GM21360 (cell line): ENCODE results near the gene ZNF277.
"Not testable (repeated sequence)": the region's sequence is repeated elsewhere in the genome, so short reads cannot be mapped to it uniquely, and the experiment has no call there.

ENCODE experiments used
- ATAC-seq: cut with Tn5 transposase; IDR thresholded peaks from one replicate; pipeline ENCODE4 v1.9.1; 2021; ENCODE audit warnings: mild to moderate bottlenecking, moderate library complexity; ENCODE audit not compliant: unreplicated experiment

Gene ZNF277

GRCh38 chr7:112249967-112250366 lies 43.5 kb downstream of the ZNF277 start:
- ATAC-seq = not testable (repeated sequence)

DNA sequence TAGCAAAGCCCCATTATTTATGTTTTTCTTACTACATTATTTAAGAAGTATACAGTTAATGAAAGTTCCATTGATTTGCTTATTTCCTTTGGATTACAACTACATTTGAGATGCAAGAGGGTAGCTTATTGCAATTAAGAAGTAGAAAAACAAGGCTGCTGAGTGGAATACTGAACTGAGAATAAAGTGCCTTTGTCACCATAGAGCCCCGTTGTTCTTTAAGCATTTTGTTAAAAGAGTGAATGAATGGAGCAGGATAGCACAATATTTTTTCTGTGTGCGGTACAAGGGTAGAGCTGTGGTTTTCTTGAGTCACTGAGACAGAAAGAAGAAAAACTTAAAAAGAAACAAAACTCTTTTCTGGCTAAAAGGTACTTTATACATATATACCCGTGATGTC lies 45.6 kb downstream of the ZNF277 start:
- ATAC-seq = no peak

- ATAC-seq = no peak
Observed at GRCh38 chr7:112252691-112253090, 46.2 kb downstream of the ZNF277 start.

GRCh38 chr7:112254156-112254555 lies 47.7 kb downstream of the ZNF277 start:
- ATAC-seq = no peak

GRCh38 chr7:112254709-112255387 lies 48.4 kb downstream of the ZNF277 start:
- no peak for ATAC-seq

DNA sequence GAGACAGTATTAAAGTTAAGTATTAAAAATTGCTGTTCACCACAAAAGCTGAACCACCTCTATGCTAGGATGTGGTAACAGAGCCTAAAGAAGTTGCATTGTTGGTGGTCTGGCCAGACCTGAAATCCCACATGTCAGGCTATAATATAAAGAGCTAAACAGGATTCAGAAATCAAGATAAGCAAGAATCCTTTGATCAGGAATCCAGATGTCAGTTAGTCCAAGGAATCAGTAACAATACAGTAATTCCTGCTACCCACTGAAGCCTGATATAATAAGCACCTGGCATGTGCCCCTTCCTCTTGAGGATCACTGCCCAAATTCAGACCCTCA lies 48.9 kb downstream of the ZNF277 start:
- no peak for ATAC-seq

GRCh38 chr7:112257073-112257472 lies 50.6 kb downstream of the ZNF277 start:
- no peak for ATAC-seq

DNA sequence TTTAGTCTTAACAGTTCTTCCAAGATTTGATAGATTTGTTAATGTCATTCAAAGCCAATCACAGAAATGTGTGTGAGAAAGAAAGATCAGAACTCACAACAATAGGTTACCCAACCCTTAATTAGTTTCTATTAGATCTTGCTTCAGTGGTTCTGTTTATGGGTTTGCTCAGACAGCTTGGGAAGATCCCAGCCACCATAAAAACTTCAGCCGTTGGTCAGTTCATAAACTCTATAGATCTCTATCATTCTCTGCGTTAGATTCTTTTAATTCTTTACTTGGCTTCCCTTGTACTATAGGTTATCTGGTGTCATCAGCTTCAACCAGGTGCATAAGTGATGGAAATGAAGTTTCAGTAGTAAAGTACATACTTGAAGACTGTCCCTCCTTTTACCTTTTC lies 54.4 kb downstream of the ZNF277 start:
- ATAC-seq = no peak

DNA sequence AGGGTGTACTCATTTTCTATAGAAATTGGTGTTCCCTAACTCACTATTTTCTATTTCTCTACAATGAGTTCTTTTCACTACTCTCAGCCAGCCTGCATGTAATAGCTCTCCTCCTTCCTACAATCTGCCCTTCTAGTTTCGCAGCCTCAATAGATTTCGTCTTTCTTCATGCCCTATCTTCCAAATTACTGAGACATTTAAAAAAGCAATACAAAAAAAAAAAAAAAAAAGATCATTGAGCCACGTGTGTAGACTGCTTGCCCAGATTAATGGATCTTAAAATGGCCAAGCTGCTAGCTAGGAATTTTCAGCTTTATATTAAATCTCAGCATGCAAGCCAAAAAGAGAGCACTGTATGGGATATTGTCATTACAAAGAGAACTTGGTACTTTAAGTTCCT lies 55.5 kb downstream of the ZNF277 start:
- ATAC-seq = no peak

- no peak for ATAC-seq
Observed at GRCh38 chr7:112262855-112263487, 56.5 kb downstream of the ZNF277 start.

- no peak for ATAC-seq
Observed at GRCh38 chr7:112263519-112263918, 57.0 kb downstream of the ZNF277 start.

GRCh38 chr7:112266141-112266540 lies 59.6 kb downstream of the ZNF277 start:
- no peak for ATAC-seq

GRCh38 chr7:112266595-112267270 lies 60.2 kb downstream of the ZNF277 start:
- no peak for ATAC-seq

GRCh38 chr7:112267944-112268691 lies 61.6 kb downstream of the ZNF277 start:
- no peak for ATAC-seq

DNA sequence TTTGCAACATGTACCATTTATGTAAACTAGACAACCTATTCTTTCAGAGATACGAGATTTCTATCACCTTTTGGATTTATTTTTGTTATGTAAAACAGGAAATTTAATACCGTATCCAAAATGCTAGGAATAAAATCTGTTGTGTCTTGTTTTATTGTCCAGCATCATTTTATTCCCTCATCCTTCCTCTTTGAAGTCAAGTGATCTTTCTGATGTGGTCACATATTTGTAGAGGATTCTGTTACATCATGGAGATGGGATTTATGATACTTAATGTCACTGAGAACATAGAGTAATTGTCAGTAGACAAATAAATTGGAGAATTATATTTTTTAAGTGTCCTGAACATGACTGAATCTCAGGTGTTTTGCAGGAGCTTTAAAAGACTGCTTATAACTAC lies 64.7 kb downstream of the ZNF277 start:
- no peak for ATAC-seq

DNA sequence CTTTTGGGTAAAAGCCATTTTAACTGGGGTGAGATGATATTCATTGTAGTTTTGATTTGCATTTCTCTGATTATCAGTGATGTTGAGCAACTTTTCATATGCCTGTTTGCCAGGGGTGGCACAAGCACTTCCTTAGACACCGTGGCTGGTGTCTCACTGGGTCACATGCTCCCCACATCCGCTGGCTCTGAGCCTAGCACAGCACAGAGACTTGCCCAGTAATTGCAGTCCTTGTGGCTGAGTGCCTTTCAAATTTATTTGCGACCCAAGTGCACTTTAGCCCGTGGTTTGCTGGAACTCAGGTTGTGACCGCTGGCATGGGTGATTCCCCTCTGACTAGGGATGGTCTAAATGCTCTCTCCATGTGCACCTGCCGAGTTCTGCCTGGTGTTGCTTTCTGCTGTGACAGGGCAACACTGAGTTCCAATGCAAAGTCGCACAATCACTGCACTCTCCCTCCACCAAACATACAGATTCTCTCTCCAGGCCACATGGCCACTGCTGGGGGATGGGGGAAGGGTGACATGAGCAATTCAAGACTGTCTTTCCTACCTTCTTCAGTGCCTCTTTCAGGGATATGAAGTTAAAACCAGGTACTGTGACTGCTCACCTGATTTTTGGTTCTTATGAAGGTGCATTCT lies 66.5 kb downstream of the ZNF277 start:
- ATAC-seq = no peak

- no peak for ATAC-seq
Observed at GRCh38 chr7:112279042-112279441, 72.5 kb downstream of the ZNF277 start.

DNA sequence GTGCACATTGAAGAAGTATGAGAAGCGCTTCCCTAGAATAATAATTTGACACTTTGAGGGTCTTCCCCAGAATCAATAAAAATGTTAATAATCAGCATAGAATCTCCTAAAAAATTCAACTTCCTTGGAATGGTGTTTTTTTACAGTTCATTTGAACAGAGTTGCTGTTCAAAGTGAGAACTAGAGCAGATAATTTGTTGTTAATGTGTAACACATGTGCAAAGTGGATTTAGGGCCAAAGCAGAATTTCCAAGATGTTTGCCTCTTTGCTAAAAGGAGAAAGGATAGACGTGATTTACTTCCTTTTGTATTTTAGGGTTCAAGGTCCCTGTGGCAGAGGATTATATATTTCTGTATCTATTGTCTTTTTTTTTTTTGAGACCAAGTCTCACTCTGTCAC lies 73.8 kb downstream of the ZNF277 start:
- ATAC-seq = no peak

DNA sequence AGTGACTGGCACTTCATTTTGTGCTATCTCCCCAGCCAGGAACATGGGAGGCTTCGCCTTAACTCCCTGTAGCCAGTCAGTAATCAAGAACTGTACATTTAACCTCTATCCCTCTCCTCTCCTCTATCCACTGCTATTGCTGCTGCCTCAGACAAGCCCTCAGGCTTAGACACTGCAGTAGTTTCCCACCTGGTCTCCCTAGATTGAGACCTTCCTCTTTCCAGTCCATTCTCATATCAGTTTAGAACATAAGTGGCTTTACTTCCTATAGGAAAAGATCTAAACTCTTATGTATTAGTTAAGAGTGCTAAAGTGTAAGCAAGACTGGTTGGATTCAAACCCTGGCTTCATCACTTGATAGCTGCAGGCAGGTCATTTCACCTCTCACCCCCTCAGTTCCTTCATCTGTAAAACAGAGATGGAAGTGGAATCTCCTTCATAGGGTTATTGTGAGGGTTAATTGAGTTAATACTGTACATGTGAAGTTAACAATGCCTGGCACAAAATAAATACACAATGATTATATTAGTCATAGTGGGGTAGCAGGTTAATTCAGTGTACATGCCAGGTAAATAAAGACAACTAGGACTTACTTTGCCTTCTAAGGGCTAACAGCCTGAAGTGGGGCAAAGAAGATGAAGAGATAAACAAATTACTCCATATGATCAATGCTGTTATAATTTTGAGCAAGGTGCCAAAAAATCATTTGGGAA lies 76.1 kb downstream of the ZNF277 start:
- ATAC-seq = no peak

DNA sequence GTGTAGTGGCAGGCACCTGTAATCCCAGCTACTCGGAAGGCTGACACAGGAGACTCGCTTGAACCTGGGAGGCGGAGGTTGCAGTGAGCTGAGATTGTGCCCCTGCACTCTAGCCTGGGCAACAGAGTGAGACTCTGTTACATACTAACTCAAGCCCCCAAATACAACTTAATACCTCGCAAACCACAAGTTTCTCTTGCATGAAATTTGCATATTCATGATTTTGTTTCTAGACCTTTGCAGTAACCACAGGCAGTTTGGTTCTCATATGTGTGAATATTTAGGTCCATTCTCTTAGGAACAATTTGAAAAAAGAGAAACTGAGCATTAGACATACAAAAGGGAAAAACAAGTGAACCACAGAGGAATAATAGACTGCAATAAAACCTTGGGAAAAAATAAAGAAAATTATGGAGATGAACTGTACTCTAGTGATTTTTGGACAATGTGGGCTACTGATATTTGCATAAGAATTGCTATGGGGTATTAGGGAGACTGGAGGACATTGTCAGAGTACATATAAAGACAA lies 77.0 kb downstream of the ZNF277 start:
- ATAC-seq = peak; percentile 40
